K562 (cell line): Measurements from ENCODE around the gene ESRRB. TPM values are rescaled to one million over a fixed set of nuclear protein-coding genes. Genes with fewer than 3 reads are reported as not detected.

Source experiments
- ATAC-seq: fragments of 200-7000 bp; cut with Tn5 transposase; 3 replicates; pipeline ENCODE4 v1.9.1; 2020; ENCODE audit warnings: moderate library complexity
- BruUV-seq: library from RNA; stranded (reverse); fragments of 400-500 nt; replicated peaks from 2 replicates; lab custom pipeline; 2021; lab: Mats Ljungman, UMichigan
- CTCF ChIA-PET: fragments of 300-600 bp; formaldehyde crosslinking; extraction: SDS; loops from one replicate; lab custom pipeline; 2021; ENCODE audit warnings: low intra/inter-chr PET ratio; lab: Yijun Ruan, JAX
- POLR2A ChIA-PET: fragments of 300-600, 350-650 bp; sonication (Branson Sonifier 250); formaldehyde crosslinking; extraction: SDS; loops from one replicate; lab custom pipeline; 2021; ENCODE audit warnings: antibody characterized with exemption, inconsistent platforms; lab: Yijun Ruan, JAX
- DNase-seq, 4 experiments: peaks; one replicate each; pipeline versions ENCODE4 v3.0.0 to v3.0.0-alpha.2; 2011 to 2018; ENCODE audit warnings: low spot score in 3 of 4, mixed read lengths in 3 of 4; ENCODE audit errors: extremely low read depth in 1 of 4
- FAIRE-seq: peaks from 2 replicates; lab custom pipeline; 2011; peaks lifted over from hg19 to GRCh38; lab: Jason Lieb, UNC
- H2AFZ ChIP-seq: 2 replicates; pipeline ENCODE4 v1.6.0; 2011; ENCODE audit warnings: low read depth, low read length, control low read depth, inconsistent platforms
- H3K27ac ChIP-seq: fragments of 200-600 bp; 3 replicates; pipeline ENCODE4 v1.8.0; 2011; ENCODE audit warnings: low read depth, mild to moderate bottlenecking, control low read depth, inconsistent platforms, low read length, moderate library complexity, mixed read lengths; ENCODE audit errors: extremely low read depth
- H3K27me3 ChIP-seq, 2 experiments: fragments of 300-600 bp in 1 of 2; 2 replicates in 1 of 2; 3 replicates in 1 of 2; pipeline versions ENCODE4 v1.6.0 to v1.8.0; 2011; ENCODE audit warnings: inconsistent platforms in 2 of 2, low read length in 2 of 2, mild to moderate bottlenecking in 1 of 2, mixed read lengths in 1 of 2, moderate library complexity in 1 of 2; ENCODE audit not compliant: control insufficient read depth in 2 of 2, insufficient read depth in 2 of 2
- H3K36me3 ChIP-seq: fragments of 300-600 bp; 3 replicates; pipeline ENCODE4 v1.8.0; 2011; ENCODE audit warnings: mild to moderate bottlenecking, low read length, inconsistent platforms; ENCODE audit not compliant: control insufficient read depth, insufficient read depth
- H3K4me1 ChIP-seq, 2 experiments: fragments of 200-600 bp in 1 of 2; replicated peaks in 1 of 2; 2 replicates in 1 of 2; 3 replicates in 1 of 2; pipeline versions ENCODE4 v1.5.1 to v1.8.0; 2011; ENCODE audit warnings: inconsistent platforms in 2 of 2, low read length in 2 of 2, mild to moderate bottlenecking in 1 of 2, mixed read lengths in 1 of 2, moderate library complexity in 1 of 2; ENCODE audit not compliant: control insufficient read depth in 2 of 2, insufficient read depth in 2 of 2
- H3K4me2 ChIP-seq: 2 replicates; pipeline ENCODE4 v1.6.1; 2011; ENCODE audit warnings: low read length, control low read depth, inconsistent platforms, mixed read lengths; ENCODE audit not compliant: insufficient read depth
- H3K4me3 ChIP-seq: fragments of 200-600 bp; sonication (generic), shearing (Covaris generic); 2 replicates; pipeline ENCODE4 v1.5.1; 2016; ENCODE audit warnings: control low read depth, inconsistent platforms
- H3K79me2 ChIP-seq: fragments of 200-600 bp; 3 replicates; pipeline ENCODE4 v1.8.0; 2011; ENCODE audit warnings: low read length, inconsistent platforms; ENCODE audit not compliant: control insufficient read depth, insufficient read depth
- H3K9ac ChIP-seq, 2 experiments: 2 replicates each; pipeline versions ENCODE4 v1.6.0 to v1.6.1; 2011; ENCODE audit warnings: low read depth in 2 of 2, low read length in 2 of 2, control low read depth in 1 of 2, inconsistent platforms in 1 of 2, mild to moderate bottlenecking in 1 of 2, mixed read lengths in 1 of 2; ENCODE audit not compliant: insufficient read depth in 1 of 2
- H3K9me1 ChIP-seq: one replicate; pipeline ENCODE4 v1.6.0; 2011; ENCODE audit warnings: inconsistent platforms, mild to moderate bottlenecking, low read length, moderate library complexity; ENCODE audit not compliant: control insufficient read depth, insufficient read depth
- H3K9me3 ChIP-seq: replicated peaks from 2 replicates; pipeline ENCODE4 v1.5.1; 2011; ENCODE audit warnings: low read depth, low read length, inconsistent platforms; ENCODE audit not compliant: control insufficient read depth, insufficient read depth
- H4K20me1 ChIP-seq: replicated peaks from 2 replicates; pipeline ENCODE4 v1.6.1; 2011; ENCODE audit warnings: low read length, inconsistent platforms, mixed read lengths; ENCODE audit not compliant: control insufficient read depth, insufficient read depth
- BRCA1 ChIP-seq, 2 experiments: fragments of 450-650 bp in 1 of 2; sonication (generic) in 1 of 2; formaldehyde crosslinking in 1 of 2; IDR thresholded peaks; 2 replicates each; pipeline versions ENCODE4 v1.5.0 to v1.6.1; 2017 to 2020; ENCODE audit warnings: mild to moderate bottlenecking in 1 of 2, missing genetic modification reagents in 1 of 2
- THRAP3 ChIP-seq: fragments of 450-650 bp; IDR thresholded peaks from 2 replicates; pipeline ENCODE4 v1.6.1; 2016; ENCODE audit warnings: mild to moderate bottlenecking, inconsistent platforms, borderline replicate concordance
- ZNF444 ChIP-seq: fragments of 250-450 bp; sonication (Bioruptor Pico); IDR thresholded peaks from 2 replicates; pipeline ENCODE4 v1.4.0; 2020; ENCODE audit warnings: mild to moderate bottlenecking, moderate library complexity
- WGBS: fragments of 100-300 bp; shearing (Covaris generic); methylation state at CpG from one replicate; pipeline ENCODE4 v1.1.6; 2016; ENCODE audit warnings: low coverage, mixed read lengths; ENCODE audit not compliant: insufficient coverage; ENCODE audit errors: missing lambda C conversion rate; 5-methylcytosine and 5-hydroxymethylcytosine counted together
- in situ Hi-C: fragments of 300-500 bp; cut with MboI; formaldehyde crosslinking; loops from 4 replicates; pipeline ENCODE4 v1.15.0; 2018; ENCODE audit warnings: inconsistent platforms, mixed read lengths
- intact Hi-C: fragments of 100-400 bp; cut with micrococcal nuclease; formaldehyde crosslinking; loops from 2 replicates; pipeline ENCODE4 v1.14.2; 2022
- polyA plus RNA-seq, 8 experiments: library from polyadenylated mRNA; depleted of rRNA in 4 of 8; stranded (reverse) in 5 of 8; unstranded in 3 of 8; fragments of >200 nt; fragmentation: Nextera tagmentation in 2 of 8; fragmentation: Illumina TruSeq in 1 of 8; extraction: Ambion mirVana in 2 of 8; extraction: Trizol in 1 of 8; gene quantifications; 2 replicates each; pipeline versions ENCODE4 v1.2.1 to v1.2.3, GENCODE V29; 2011 to 2014; ENCODE audit warnings: inconsistent platforms in 1 of 8, missing spikeins in 1 of 8
- total RNA-seq, 7 experiments: library from RNA; depleted of rRNA in 6 of 7; stranded (reverse); fragments of >200 nt in 6 of 7; fragmentation: Illumina TruSeq in 2 of 7; extraction: Trizol in 2 of 7; gene quantifications; 2 replicates each; pipeline versions ENCODE4 v1.2.1 to v1.2.3, GENCODE V29; 2011 to 2021; ENCODE audit warnings: low replicate concordance in 1 of 7
- TF ChIP-seq, protein P1 (sequence below): fragments of 450-650 bp; IDR thresholded peaks from 2 replicates; pipeline ENCODE4 v1.6.1; 2016; ENCODE audit warnings: low read depth
- TF ChIP-seq, protein P2 (sequence below): fragments of 450-650 bp; IDR thresholded peaks from 2 replicates; pipeline ENCODE4 v1.6.1; 2018; ENCODE audit not compliant: partially characterized antibody

ESRRB gene
- total and polyA plus RNA-seq, 9 of the 15 experiments (the other 6 are each of a cell fraction or from before 2014, with no cell fraction given), result 3.2 to 24.7 (median 14.5) TPM

DNA sequence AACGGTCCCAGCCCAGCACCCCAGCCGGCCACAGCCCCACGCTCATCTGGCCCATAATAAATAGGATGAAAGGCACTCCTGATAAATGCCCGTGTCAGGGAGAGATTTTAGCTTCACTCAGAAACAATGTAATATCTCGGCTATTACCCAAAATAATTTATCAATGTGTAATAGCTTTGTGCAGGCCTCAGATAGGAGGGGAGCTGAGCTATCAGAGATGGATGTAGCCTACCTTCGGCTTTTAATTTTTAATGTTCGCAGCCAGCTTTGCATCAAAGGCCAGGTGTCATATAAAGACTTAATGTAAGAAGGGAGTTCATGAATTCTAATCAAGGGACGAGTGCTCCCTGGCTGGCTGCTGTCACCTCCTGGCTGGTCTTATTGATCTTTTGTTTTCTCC lies 171.9 kb downstream of the ESRRB start (continued):
- TF ChIP-seq, protein P1, sequence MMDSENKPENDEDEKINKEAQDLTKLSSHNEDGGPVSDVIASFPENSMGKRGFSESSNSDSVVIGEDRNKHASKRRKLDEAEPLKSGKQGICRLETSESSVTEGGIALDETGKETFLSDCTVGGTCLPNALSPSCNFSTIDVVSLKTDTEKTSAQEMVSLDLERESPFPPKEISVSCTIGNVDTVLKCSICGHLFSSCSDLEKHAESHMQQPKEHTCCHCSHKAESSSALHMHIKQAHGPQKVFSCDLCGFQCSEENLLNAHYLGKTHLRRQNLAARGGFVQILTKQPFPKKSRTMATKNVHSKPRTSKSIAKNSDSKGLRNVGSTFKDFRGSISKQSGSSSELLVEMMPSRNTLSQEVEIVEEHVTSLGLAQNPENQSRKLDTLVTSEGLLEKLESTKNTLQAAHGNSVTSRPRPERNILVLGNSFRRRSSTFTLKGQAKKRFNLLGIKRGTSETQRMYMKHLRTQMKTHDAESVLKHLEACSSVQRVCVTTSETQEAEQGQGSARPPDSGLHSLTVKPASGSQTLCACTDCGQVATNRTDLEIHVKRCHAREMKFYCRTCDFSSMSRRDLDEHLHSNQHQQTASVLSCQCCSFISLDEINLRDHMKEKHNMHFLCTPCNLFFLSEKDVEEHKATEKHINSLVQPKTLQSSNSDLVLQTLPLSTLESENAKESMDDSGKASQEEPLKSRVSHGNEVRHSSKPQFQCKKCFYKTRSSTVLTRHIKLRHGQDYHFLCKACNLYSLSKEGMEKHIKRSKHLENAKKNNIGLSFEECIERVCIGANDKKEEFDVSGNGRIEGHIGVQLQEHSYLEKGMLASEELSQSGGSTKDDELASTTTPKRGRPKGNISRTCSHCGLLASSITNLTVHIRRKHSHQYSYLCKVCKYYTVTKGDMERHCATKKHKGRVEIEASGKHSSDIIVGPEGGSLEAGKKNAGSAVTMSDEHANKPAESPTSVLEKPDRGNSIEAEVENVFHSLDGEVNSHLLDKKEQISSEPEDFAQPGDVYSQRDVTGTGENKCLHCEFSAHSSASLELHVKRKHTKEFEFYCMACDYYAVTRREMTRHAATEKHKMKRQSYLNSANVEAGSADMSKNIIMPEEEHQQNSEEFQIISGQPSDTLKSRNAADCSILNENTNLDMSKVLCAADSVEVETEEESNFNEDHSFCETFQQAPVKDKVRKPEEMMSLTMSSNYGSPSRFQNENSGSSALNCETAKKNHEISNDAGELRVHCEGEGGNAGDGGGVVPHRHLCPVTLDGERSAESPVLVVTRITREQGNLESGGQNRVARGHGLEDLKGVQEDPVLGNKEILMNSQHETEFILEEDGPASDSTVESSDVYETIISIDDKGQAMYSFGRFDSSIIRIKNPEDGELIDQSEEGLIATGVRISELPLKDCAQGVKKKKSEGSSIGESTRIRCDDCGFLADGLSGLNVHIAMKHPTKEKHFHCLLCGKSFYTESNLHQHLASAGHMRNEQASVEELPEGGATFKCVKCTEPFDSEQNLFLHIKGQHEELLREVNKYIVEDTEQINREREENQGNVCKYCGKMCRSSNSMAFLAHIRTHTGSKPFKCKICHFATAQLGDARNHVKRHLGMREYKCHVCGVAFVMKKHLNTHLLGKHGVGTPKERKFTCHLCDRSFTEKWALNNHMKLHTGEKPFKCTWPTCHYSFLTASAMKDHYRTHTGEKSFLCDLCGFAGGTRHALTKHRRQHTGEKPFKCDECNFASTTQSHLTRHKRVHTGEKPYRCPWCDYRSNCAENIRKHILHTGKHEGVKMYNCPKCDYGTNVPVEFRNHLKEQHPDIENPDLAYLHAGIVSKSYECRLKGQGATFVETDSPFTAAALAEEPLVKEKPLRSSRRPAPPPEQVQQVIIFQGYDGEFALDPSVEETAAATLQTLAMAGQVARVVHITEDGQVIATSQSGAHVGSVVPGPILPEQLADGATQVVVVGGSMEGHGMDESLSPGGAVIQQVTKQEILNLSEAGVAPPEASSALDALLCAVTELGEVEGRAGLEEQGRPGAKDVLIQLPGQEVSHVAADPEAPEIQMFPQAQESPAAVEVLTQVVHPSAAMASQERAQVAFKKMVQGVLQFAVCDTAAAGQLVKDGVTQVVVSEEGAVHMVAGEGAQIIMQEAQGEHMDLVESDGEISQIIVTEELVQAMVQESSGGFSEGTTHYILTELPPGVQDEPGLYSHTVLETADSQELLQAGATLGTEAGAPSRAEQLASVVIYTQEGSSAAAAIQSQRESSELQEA, result no peak

DNA sequence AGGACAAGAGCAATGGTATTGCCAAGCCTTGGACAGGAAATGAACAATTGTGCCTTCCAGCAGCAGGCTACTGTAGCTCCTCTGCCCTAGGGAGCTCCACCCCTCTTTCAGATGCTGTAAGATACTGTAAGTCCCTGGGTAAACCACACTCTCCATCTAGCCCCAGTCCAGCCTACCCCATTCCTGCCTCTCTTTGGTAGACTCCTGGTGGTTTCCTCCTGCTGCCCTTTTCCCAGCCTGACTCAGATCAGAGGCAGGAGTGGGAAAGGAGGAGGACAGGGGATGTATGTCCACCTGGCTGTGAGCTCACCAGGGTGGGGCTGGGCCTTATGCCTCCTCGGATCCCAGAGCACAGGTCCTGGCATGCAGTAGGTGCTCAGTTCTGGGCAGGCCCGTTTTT lies 174.6 kb downstream of the ESRRB start:
- Histone ChIP-seq H3K9me3 (no peaks in the 10 kb centered on the region), H3K27me3 (peaks cover 2 to 15% of the 10 kb centered on the region in 2 experiments; a peak in 2 of 5 replicates), H4K20me1 (0 out of 2 replicates have a peak, but pooled peaks cover 4% of the 10 kb centered on the region), H3K9ac (no peak overlapping the region), H3K9me1 (no peaks in the 10 kb centered on the region), H2AFZ (no peak overlapping the region), H3K79me2 (no peaks in the 10 kb centered on the region), H3K27ac (no peak overlapping the region), H3K4me1 (no peaks in the 10 kb centered on the region), H3K4me2 (no peak overlapping the region), H3K4me3 (no peak overlapping the region), H3K36me3 (no peaks in the 10 kb centered on the region)
- ATAC-seq (peak; percentile 36; the same call in 1 of the 3 replicates), DNase-seq (no peak), FAIRE-seq (no peak)
- intact Hi-C loops (no loop called here), in situ Hi-C loops (no loop called here)
- ChIA-PET CTCF (no interaction called here), POLR2A (no interaction called here)
- BruUV-seq, result no TSS peak
- WGBS, result 0% methylated on average over 2 of the region's 2 CpGs
- TF ChIP-seq, protein P2, sequence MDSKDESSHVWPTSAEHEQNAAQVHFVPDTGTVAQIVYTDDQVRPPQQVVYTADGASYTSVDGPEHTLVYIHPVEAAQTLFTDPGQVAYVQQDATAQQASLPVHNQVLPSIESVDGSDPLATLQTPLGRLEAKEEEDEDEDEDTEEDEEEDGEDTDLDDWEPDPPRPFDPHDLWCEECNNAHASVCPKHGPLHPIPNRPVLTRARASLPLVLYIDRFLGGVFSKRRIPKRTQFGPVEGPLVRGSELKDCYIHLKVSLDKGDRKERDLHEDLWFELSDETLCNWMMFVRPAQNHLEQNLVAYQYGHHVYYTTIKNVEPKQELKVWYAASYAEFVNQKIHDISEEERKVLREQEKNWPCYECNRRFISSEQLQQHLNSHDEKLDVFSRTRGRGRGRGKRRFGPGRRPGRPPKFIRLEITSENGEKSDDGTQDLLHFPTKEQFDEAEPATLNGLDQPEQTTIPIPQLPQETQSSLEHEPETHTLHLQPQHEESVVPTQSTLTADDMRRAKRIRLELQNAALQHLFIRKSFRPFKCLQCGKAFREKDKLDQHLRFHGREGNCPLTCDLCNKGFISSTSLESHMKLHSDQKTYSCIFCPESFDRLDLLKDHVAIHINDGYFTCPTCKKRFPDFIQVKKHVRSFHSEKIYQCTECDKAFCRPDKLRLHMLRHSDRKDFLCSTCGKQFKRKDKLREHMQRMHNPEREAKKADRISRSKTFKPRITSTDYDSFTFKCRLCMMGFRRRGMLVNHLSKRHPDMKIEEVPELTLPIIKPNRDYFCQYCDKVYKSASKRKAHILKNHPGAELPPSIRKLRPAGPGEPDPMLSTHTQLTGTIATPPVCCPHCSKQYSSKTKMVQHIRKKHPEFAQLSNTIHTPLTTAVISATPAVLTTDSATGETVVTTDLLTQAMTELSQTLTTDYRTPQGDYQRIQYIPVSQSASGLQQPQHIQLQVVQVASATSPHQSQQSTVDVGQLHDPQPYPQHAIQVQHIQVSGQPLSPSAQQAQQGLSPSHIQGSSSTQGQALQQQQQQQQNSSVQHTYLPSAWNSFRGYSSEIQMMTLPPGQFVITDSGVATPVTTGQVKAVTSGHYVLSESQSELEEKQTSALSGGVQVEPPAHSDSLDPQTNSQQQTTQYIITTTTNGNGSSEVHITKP, result peak; percentile 35
- TF ChIP-seq BRCA1 (IDR thresholded peaks at IDR 0.05), result no peak
- no peak for TF ChIP-seq BRCA1 (CRISPR knock-in tag; IDR thresholded peaks at IDR 0.05)
- no peak for TF ChIP-seq ZNF444 (CRISPR knock-in tag)
- TF ChIP-seq THRAP3, result no peak
